Inflammatory macrophage (primary cell): ENCODE data around the gene THSD4.

Source experiments
- DNase-seq, 2 donors: peaks; one replicate each; pipeline ENCODE4 v3.0.0-alpha.2; 2020 to 2022

THSD4 gene

DNA sequence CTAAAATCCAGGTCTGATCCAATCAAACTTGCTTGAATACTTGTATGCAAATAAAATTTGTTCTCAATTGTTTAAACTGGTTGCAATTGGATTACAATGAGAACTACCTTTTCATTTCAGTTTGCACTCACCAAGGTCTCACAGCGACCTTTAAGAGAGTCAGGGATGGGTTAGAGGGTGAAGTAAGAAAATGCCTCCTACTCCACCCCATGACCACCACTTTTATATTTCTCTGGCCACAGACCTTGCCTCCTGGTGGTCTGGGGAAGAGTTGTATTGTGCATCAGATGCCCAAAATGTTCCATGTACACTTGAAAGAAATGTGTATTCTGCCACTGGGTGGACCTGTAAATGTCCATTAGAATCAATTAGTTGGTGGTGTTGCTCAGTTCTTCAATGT is 16.4 kb upstream of the THSD4 start:
- no peak for DNase-seq

- DNase-seq = no peak
These were observed 12.1 kb upstream of the THSD4 start for GRCh38 chr15:71103102-71103676.

GRCh38 chr15:71104636-71105035 is 10.6 kb upstream of the THSD4 start:
- no peak for DNase-seq

GRCh38 chr15:71105444-71105843 is 9.8 kb upstream of the THSD4 start:
- DNase-seq = no peak

DNA sequence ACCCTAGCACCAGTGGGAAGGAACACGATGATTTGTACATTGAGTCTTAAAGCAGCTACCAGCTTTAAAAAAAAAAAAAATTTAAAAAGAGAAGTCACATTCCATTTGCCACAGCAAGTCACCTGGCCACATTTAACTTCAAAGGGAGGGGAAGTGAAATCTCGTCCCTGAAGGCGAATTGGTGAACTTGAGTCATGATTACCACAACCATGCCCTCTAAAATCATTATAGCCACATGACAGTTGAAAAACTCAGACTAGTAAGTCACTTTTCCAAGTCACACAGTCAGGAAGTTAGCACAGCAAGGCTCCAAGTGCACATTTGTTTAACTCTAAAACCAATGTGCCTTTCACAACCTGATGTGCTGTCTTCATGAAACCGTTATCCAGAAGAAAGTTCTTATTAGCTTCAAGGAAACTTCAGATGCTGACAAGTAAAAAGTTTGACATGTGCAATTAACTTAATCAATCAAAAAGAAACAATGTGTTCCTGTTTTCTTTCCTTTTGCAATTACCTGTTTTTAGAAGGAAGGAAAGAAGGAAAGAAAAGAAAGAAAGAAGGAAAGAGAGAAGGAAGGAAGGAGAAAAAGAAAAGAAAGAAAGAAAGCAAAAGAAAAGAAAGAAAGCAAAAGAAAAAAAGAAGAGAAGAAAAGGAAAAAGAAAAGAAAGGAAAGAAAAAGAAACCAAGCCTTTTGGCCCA is 8.3 kb upstream of the THSD4 start:
- DNase-seq = peak; percentile 25 to 33

- no peak for DNase-seq
These were observed 7.8 kb upstream of the THSD4 start for GRCh38 chr15:71107501-71107815.

DNA sequence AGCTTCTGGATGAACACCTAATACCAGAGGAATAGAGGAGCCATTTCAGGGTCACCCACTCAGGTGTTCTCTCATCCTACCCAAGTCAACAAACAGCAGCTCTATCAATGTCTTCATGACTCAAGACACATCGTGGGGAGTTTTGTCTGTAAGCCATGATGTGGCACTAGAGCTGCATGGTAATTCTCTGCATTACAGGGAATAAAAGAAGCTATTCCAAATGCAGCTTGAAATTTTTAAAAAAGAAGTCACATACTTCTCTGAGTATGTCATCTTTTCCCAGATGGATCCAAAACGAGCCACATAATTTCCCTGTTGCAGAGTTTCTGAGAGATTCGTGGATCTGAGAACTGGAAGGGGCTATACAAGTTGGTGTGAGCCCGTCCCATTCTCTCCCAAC is 6.1 kb upstream of the THSD4 start:
- DNase-seq = no peak

- no peak for DNase-seq
These were observed 5.4 kb upstream of the THSD4 start for GRCh38 chr15:71109905-71110304.

DNA sequence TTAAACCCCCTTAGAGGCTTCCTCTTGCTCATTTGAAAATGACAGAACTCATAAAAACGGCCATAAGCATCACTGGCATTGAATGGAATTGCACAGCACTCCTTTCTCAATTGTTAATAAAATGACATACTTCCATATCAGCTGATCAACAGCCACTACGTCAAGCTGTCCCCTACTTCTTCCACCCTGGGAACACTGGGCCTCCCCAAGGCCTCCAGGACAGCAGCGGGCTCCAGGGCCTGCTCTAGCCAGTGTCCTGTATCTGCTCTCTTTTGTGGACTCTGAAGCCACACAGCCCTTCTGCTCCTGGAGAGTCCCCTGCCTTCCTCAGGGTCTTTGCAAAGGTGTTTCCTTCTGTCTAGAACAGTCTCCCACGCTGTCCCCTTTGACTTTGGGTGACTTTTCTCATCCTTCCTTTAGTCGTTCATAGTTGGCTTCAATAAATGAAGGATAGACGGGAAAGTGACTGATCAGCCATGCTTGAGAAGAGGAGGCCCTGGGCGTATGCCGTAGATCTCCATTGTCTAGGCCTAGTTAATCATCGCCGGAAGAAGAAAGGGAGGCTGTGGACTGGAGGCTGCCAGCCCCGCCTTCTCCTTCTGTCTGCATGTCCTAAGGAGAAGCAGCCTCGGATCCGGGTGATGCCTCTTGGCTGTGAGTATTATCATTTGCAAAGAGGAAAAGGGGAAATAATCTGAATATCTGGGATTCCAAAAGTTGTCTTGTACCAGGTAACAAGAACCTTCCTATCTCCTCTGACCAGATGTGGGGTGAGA is 4.7 kb upstream of the THSD4 start:
- no peak for DNase-seq

GRCh38 chr15:71111181-71111565 is 4.1 kb upstream of the THSD4 start:
- DNase-seq = no peak

DNA sequence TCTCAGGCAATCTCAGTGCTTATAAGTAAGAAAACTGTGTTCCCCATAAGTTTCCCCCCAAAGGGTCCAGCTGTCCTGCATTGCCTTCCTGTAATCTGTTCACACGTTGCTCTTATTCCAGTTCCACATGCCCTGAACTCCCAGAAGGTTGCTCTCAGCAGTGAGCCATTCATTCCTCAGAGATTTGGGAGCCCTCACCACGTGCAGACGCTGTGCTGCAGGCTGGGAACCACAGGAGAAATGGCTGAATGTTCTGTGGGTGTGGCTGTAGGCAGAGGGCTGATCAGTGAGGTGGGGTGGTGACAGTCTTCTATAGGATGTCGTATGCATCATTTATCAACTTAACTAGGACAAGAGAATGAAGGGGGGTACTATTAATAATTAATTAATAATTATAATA is 3.3 kb upstream of the THSD4 start:
- no peak for DNase-seq

- DNase-seq = no peak
These were observed 2.8 kb upstream of the THSD4 start for GRCh38 chr15:71112429-71112828.

GRCh38 chr15:71114066-71114680 is 1.1 kb upstream of the THSD4 start:
- DNase-seq = no peak

DNA sequence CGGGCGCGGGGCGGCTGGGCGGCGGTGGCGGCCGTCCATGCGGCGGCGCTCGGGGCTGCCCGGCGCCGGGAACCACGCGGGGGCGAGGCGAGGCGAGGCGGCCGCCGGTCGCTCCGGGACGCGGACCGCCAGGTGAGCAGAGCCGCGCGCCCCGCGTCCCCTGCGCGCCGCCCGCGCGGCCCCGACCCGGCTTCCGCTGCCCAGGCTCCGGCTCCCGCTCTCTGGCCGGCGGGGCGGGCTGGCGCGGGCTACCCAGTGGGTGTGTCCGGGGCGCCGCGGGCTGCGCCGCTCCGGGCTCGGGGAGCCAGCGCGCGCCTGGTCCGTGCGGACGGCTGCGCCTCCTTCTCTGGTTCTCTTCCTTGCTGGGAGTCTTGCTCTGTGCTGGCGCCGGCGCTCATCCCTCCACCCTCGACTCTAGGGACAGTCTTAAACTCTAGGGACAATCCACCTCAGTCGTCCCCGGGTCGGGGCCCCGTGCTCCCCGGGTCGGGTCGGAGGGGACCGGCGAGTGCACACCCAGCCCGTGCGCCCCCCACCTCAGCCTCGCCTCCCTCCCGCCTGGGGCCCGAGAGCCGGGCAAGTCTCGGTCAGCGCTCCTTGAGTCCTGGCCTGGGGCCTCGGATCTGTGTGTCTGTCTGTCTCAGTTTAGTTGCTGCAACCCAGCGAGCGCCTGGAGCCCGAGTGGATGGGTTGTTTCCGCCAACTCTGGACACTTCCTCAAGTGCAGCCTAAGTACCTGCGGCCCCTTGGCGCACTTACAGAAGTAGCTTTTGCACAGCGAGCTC is 488 bp downstream of the THSD4 start:
- DNase-seq = peak in 1 of 2 donors; percentile 9

GRCh38 chr15:71116366-71116765 is 1.1 kb downstream of the THSD4 start:
- no peak for DNase-seq

- no peak for DNase-seq
These were observed 1.7 kb downstream of the THSD4 start for GRCh38 chr15:71116942-71117341.

DNA sequence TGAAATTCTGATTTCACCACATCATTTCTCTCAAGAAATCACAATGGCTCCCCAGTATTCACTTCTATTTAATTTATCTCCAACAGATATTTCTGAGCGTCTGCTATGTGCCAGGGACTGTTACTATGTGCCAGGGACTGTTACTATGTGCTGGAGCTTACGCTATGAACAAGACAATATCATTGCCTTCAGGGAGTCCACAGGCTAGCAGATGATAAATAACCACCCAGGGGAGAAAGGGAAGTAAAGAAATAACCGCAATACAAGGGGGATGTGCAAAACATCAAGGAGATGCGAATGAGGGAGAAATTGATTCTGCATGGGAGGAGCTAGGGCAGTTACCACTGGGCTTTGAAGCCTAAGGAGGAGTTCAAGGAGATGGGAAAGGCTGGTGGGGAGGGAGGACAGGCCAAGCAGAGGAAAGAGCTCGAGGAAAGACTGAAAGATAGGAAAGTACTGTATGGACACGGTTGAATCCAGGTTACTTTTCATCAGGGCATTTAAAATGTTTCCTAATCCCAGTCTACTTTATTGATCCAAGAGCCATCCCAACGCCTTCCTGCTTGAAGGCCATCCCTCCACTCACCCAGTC is 2.5 kb downstream of the THSD4 start:
- DNase-seq = no peak

GRCh38 chr15:71118345-71118744 is 3.1 kb downstream of the THSD4 start:
- DNase-seq = no peak

DNA sequence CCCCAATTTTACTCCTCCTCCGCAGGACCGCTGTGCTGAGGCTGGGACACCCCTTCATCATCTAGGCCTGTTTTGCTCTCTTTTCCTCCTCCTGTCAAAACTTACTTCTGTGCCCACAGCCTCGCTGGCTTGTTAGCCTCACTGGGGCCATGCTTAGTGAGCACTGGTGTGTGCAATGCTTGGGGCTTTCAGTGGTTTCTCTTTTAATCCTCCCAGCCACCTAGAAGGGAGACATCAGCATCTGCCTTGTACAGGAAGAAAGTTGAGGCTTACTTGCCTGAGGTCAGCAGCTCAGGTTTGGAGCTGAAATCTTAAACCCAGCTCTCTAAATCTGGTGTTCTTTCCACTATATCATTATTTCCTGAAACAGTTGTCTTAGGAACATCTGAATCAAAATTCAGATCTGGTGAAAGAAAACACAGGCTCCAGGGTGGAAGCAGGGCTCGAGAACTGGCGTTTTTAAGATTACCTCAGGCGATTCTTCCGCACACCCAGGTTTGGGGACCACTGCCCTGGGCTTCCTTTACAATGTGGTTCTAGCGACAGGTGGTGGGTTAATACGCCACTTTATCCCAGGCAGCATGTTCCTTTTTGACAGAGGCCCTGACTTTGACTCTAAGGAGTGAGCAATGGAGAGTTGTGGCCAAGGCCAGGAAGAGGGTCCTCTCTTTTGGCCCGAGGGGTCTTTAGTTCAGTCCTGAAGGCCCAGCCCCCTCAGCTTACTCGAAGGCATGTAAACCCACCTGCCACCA is 3.8 kb downstream of the THSD4 start:
- no peak for DNase-seq

DNA sequence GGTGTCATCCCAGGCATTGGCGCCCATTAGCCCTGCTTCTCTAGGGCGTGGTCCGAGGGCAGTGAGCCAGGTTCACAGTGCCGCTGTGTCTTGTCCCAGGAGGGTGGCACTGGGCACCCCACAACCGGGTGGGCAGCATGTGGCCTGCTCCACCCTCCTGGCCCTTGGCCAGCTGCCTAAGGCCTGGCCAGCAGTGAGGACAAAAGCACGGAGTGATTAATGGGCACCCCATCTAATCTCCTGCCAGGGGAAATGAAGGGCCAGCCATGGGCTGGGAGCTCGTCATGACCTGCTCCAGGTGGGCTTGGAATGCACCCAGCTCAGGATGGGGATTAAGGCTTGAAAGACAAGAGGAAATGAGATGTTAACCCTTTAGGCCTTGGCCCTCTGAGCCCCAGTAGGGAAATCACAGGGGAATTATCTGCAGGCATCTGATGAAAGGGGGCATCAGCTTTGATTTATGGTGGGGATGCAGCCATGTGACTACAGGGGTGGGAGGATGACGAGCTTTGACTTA is 5.2 kb downstream of the THSD4 start:
- DNase-seq = no peak

- no peak for DNase-seq
These were observed 6.2 kb downstream of the THSD4 start for GRCh38 chr15:71121442-71121841.
